Body of pancreas (tissue), 4 donors: Measurements from ENCODE around the gene TCF7.

ENCODE experiments used
- CTCF ChIP-seq, 7 experiments: fragments of 450-650 bp in 4 of 7; fragments of 200-600 bp in 3 of 7; sonication (generic) in 3 of 7; IDR thresholded peaks; one replicate each; pipeline ENCODE4 v1.5.1; 2016 to 2019; ENCODE audit warnings: antibody characterized with exemption in 7 of 7
- POLR2A ChIP-seq, 3 donors: fragments of 450-650 bp; IDR thresholded peaks; one replicate each; pipeline ENCODE4 v1.6.1; 2016; ENCODE audit warnings: antibody characterized with exemption in 3 of 3, mild to moderate bottlenecking in 2 of 3

- no peak for TF ChIP-seq CTCF (IDR thresholded peaks at IDR 0.05)
- no peak for TF ChIP-seq POLR2A (IDR thresholded peaks at IDR 0.05)
Measured at GRCh38 chr5:134115806-134116175, 1.3 kb downstream of the TCF7 start.
